SK-N-SH (cell line): Measurements from ENCODE around the gene SLC8A2.

ENCODE experiments used
- FOXJ3 ChIP-seq: sonication (generic); formaldehyde crosslinking; IDR thresholded peaks from 2 replicates; pipeline ENCODE4 v1.5.1; 2020; ENCODE audit warnings: mild to moderate bottlenecking, missing genetic modification reagents
- MAX ChIP-seq: IDR thresholded peaks from 2 replicates; pipeline ENCODE4 v1.4.0; 2012; ENCODE audit warnings: low read depth
- MXI1 ChIP-seq: IDR thresholded peaks from 2 replicates; pipeline ENCODE4 v1.6.1; 2012; ENCODE audit warnings: mild to moderate bottlenecking, low read depth, low read length, improper control_type of control experiment
- NFIC ChIP-seq: IDR thresholded peaks from 2 replicates; pipeline ENCODE4 v1.4.0; 2012; ENCODE audit warnings: borderline replicate concordance
- POLR2AphosphoS5 ChIP-seq: IDR thresholded peaks from 2 replicates; pipeline ENCODE4 v1.6.1; 2012; ENCODE audit warnings: low read depth, low read length
- RAD21 ChIP-seq: IDR thresholded peaks from 2 replicates; pipeline ENCODE4 v1.6.1; 2012; ENCODE audit warnings: mild to moderate bottlenecking, low read length
- RFX5 ChIP-seq: IDR thresholded peaks from 2 replicates; pipeline ENCODE4 v1.6.1; 2012; ENCODE audit warnings: mild to moderate bottlenecking, improper control_type of control experiment, low read length
- RXRA ChIP-seq: IDR thresholded peaks from 2 replicates; pipeline ENCODE4 v1.4.0; 2012; ENCODE audit warnings: low read depth, mild to moderate bottlenecking, borderline replicate concordance
- SMC3 ChIP-seq: IDR thresholded peaks from 2 replicates; pipeline ENCODE4 v1.6.1; 2012; ENCODE audit warnings: low read depth, low read length, improper control_type of control experiment
- TAF1 ChIP-seq: IDR thresholded peaks from 2 replicates; pipeline ENCODE4 v1.6.1; 2012; ENCODE audit warnings: low read depth, mild to moderate bottlenecking, low read length, moderate library complexity, borderline replicate concordance
- TCF12 ChIP-seq: IDR thresholded peaks from 2 replicates; pipeline ENCODE4 v1.4.0; 2012
- USF1 ChIP-seq: IDR thresholded peaks from 2 replicates; pipeline ENCODE4 v1.4.0; 2012; ENCODE audit warnings: low read depth, borderline replicate concordance
- TF ChIP-seq, protein P1 (sequence below): fragments of 200-600 bp; sonication (generic); IDR thresholded peaks from 2 replicates; pipeline ENCODE4 v1.6.1; 2017; ENCODE audit warnings: antibody characterized with exemption, mild to moderate bottlenecking, moderate library complexity

DNA sequence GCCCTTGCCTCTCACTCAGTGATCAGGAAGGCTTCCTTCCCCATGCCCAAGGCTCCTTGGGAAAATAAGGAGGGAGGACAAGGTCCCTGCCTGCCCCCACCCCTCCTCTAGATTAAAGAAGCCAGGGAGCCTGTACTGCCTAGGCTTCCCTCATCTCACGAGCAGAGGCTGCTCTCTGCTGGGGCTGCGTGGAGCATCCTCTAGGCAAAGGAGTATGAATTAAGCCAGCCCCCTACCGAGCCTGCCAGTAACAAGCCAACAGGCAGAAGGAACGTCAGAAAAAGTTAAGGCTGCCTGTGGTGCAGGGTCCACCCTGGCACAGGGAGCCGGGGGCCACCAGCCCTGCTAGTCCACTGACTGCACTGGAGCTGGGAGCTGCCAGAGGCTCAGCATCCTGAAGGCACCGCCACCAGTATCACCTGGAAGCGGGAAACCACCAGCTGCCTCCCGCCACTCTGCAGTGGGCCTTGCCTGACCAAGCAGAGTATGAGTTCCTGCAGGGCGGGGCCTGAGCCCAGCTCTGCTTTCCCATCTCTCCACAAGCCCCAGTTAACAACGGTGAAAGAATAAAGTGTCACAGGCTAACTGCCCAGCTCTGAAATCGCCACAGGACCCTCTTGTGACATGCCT is 36.3 kb upstream of the SLC8A2 start:
- TF ChIP-seq TAF1 (no peak), MXI1 (no peak), USF1 (no peak), RXRA (no peak), NFIC (no peak), TCF12 (no peak), SMC3 (peak; percentile 38; the same call in 1 of the 2 replicates), RFX5 (no peak), FOXJ3 (CRISPR knock-in tag) (no peak), MAX (no peak), POLR2AphosphoS5 (no peak), RAD21 (peak; percentile 62)
- TF ChIP-seq, protein P1, sequence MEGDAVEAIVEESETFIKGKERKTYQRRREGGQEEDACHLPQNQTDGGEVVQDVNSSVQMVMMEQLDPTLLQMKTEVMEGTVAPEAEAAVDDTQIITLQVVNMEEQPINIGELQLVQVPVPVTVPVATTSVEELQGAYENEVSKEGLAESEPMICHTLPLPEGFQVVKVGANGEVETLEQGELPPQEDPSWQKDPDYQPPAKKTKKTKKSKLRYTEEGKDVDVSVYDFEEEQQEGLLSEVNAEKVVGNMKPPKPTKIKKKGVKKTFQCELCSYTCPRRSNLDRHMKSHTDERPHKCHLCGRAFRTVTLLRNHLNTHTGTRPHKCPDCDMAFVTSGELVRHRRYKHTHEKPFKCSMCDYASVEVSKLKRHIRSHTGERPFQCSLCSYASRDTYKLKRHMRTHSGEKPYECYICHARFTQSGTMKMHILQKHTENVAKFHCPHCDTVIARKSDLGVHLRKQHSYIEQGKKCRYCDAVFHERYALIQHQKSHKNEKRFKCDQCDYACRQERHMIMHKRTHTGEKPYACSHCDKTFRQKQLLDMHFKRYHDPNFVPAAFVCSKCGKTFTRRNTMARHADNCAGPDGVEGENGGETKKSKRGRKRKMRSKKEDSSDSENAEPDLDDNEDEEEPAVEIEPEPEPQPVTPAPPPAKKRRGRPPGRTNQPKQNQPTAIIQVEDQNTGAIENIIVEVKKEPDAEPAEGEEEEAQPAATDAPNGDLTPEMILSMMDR = no peak
